ENCODE measurements around the gene PRPF19.

PRPF19 gene

DNA sequence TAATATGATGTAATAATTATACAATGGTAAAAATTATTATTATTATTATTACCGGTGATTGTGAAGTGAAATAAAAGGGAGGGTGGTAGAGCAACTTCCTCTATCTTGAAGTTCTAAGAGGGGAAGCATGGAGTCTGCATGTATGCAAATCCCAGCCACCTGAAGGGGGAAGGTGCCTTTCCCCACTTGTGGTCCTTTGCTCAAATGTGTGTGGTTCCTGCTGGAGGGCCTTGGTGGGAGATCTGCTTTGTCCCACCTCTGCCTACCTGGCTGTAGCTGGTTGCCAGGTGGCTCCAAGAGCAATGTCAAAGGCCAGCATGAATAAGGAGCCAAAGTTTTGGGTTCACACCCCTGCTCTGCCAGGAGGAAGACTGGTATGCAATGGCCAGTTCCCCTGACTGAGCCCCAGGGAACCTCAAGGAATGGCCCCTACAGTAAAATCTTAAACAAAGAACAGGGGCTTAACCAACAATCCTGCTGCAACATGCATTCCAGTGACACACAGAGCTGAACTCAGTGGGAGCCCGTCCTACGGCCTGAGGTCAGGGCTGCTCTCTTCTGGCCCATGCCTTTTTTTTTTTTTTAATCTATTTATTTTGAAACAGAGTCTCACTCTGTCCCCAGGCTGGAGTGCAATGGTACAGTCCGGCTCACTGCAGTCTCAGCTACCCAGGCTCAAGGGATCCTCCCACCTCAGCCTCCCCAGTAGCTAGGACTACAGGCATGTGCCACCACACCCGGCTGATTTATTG is 26.4 kb upstream of the PRPF19 start:
- H3K27ac Mint-ChIP-seq = no peak overlapping the region
- H3K4me1 Mint-ChIP-seq = no peaks in the 10 kb centered on the region
- no peaks in the 10 kb centered on the region for H3K9me3 Mint-ChIP-seq
- no peak overlapping the region for H3K4me3 Mint-ChIP-seq
- no peak for DNase-seq
- H3K27me3 Mint-ChIP-seq = peaks cover 9% of the 10 kb centered on the region
- no peak for ATAC-seq

DNA sequence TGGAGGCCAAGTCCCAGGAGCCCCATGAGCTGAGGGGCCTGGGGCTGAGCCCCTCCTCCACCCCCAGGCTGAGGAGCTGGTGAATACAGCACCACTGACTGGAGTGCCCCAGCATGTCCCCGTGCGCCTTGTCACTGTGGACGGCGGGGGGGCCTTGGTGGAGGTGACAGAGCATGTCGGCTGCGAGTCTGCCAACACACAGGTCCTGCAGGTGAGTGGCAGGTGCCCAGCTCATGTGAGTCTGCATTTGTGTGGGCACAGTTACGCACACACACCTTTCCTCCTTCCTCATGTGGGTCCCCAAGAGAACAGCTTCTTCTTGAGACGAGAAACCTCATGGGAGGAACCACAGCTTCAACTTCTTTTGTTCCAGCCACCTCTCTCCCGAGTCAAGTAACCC is 25.5 kb upstream of the PRPF19 start:
- Mint-ChIP-seq H3K27me3 (peaks cover 17% of the 10 kb centered on the region), H3K4me1 (no peaks in the 10 kb centered on the region), H3K4me3 (no peak overlapping the region), H3K27ac (no peak overlapping the region), H3K9me3 (no peaks in the 10 kb centered on the region)
- DNase-seq (no peak), ATAC-seq (no peak)

DNA sequence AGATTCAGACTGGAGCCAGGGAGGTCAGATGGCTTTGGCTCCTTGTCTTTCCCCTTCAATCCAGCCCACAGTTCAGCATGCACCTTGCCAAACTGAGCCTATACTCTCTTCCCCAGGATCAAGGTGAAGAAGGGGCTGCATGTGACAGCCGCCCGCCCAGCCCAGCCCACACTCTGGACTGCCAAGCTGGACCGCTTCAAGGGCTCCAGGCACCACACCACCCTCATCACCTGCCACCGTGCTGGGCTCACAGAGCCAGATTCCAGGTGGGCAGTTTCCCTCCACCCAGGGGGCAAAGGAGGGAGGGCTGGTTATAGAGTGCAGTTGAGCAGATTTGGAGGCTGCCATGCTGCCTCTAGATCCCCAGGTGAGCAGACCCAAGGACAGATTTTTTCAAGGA is 24.0 kb upstream of the PRPF19 start:
- H3K4me3 Mint-ChIP-seq = no peak overlapping the region
- H3K4me1 Mint-ChIP-seq = peaks cover 8% of the 10 kb centered on the region
- peaks cover 32% of the 10 kb centered on the region for H3K27me3 Mint-ChIP-seq
- no peak overlapping the region for H3K27ac Mint-ChIP-seq
- ATAC-seq = no peak
- DNase-seq = no peak
- no peaks in the 10 kb centered on the region for H3K9me3 Mint-ChIP-seq

DNA sequence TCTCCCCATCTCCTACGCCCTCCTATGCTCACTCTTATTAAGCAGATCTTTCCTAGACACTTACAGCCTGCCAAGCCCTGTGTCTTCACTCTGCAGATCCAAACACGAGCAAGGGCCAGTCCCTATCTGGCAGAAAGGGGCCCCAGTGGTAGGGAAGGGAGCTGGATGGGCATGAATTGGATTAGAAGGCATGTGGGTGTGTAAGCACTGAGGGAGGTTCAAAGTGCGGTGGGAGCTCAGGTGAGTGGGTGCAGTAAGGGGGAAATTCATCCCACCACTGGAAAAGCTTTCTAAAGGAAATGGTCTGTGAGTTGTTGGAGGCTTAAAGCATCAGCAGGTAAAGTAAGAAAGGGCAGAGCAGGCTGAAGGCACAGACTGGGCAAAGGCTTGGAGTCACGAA is 23.4 kb upstream of the PRPF19 start:
- peaks cover 38% of the 10 kb centered on the region for H3K27me3 Mint-ChIP-seq
- DNase-seq (no peak), ATAC-seq (no peak)
- no peak overlapping the region for H3K4me3 Mint-ChIP-seq
- H3K9me3 Mint-ChIP-seq = no peaks in the 10 kb centered on the region
- peaks cover 14% of the 10 kb centered on the region for H3K4me1 Mint-ChIP-seq
- H3K27ac Mint-ChIP-seq = no peak overlapping the region

DNA sequence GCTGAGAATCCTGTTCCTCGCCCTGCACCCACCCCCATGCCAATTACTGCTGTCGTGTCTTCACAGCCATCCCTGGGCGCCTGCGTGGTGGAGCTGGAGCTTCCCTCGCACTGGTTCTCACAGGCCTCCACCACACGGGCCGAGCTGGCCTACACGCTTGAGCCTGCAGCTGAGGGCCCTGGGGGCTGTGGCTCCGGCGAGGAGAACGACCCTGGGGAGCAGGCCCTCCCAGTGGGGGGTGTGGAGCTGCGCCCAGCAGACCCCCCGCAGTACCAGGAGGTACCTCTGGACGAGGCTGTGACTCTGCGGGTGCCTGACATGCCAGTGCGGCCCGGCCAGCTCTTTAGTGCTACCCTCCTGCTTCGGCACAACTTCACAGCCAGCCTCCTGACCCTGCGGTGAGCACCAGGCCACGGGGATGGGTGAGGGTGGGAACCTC is 22.2 kb upstream of the PRPF19 start:
- DNase-seq (no peak), ATAC-seq (no peak)
- Mint-ChIP-seq H3K4me1 (peaks cover 21% of the 10 kb centered on the region), H3K4me3 (no peak overlapping the region), H3K27me3 (peaks cover 38% of the 10 kb centered on the region), H3K27ac (no peak overlapping the region), H3K9me3 (no peaks in the 10 kb centered on the region)

DNA sequence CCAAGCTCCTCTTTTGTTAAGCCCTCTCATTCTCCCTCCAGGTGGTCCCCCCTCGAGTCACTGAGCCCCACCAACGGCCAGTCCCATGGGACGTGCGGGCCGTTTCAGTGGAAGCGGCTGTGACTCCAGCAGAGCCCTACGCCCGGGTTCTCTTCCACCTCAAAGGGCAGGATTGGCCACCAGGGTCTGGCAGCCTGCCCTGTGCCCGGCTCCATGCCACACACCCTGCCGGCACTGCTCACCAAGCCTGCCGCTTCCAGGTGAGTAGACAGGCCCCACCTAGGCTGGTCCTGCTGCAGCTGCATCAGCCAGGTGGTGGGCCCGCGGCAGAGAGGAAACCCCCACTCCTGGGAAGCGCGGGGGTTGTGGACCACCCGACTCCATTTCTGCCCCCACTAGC is 21.2 kb upstream of the PRPF19 start:
- Mint-ChIP-seq H3K4me1 (peaks cover 21% of the 10 kb centered on the region), H3K27me3 (peaks cover 38% of the 10 kb centered on the region), H3K9me3 (no peaks in the 10 kb centered on the region), H3K4me3 (no peak overlapping the region), H3K27ac (no peak overlapping the region)
- ATAC-seq (no peak), DNase-seq (no peak)

DNA sequence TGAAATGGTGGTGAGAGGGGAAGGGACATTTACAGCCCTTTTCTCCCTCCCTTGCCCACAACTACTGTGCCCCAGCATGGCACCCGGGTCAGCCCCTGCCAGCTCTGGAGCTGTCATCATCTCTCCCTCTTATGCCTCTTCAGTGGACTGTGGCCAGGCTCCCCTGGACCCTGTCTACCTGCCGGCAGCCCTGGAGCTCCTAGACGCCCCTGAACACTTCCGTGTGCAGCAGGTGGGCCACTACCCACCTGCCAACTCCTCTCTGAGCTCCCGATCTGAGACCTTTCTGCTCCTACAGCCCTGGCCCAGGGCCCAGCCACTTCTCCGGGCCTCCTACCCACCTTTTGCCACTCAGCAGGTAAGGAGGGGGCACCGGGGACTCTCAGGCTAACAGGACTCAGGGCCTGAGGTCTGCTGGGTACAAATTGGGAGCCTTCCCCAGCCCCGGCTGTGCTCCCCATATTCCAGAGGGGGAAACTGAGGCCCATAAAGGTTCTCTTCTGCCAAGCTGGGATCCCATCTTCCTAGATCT is 20.7 kb upstream of the PRPF19 start:
- DNase-seq (no peak), ATAC-seq (no peak)
- Mint-ChIP-seq H3K9me3 (no peaks in the 10 kb centered on the region), H3K4me3 (no peak overlapping the region), H3K27ac (no peak overlapping the region), H3K4me1 (peaks cover 21% of the 10 kb centered on the region), H3K27me3 (peaks cover 38% of the 10 kb centered on the region)

DNA sequence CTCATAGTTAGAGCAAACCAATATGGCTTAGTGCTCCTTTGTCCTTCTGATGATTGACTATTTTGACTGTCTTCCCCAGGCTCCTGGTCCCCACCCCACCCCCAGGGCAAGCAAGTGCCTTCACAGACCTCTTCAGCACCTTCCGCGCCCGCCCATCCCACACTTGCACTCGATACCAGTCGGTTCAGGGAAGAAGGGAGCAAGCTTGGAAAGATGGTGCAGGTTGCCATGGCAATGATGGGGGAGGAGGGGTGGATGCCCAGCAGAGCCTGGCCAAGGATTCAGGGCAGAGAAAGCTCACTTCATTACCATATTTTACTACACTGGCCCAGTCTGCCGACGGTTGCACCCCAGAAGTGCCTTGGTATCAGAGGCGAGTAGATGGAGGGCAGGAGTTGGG is 20.1 kb upstream of the PRPF19 start:
- Mint-ChIP-seq H3K9me3 (no peaks in the 10 kb centered on the region), H3K4me3 (no peak overlapping the region), H3K27ac (no peak overlapping the region), H3K4me1 (peaks cover 21% of the 10 kb centered on the region), H3K27me3 (peaks cover 38% of the 10 kb centered on the region)
- ATAC-seq (no peak), DNase-seq (no peak)

DNA sequence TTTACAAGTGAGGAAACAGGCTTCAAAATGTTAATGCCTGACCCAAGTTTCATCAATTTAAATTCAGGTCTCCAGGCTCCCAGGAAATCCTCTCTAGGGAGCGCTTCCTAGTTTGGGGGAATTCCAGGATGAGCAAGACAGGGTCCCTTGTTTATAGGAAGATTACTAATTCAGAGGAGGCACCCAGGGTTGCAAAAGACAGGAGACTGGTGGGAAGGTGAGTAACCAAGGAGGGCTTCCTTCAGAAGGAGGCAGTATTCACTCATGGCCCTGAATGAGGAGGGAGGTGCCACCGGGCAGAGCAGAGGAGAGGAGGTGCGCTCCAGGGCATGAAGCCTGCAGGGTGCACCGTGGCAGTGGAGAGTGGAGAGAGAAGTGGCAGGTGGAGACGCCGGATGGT is 19.5 kb upstream of the PRPF19 start:
- no peak overlapping the region for H3K27ac Mint-ChIP-seq
- H3K27me3 Mint-ChIP-seq = peaks cover 38% of the 10 kb centered on the region
- no peaks in the 10 kb centered on the region for H3K9me3 Mint-ChIP-seq
- ATAC-seq (no peak), DNase-seq (no peak)
- no peak overlapping the region for H3K4me3 Mint-ChIP-seq
- peaks cover 21% of the 10 kb centered on the region for H3K4me1 Mint-ChIP-seq

DNA sequence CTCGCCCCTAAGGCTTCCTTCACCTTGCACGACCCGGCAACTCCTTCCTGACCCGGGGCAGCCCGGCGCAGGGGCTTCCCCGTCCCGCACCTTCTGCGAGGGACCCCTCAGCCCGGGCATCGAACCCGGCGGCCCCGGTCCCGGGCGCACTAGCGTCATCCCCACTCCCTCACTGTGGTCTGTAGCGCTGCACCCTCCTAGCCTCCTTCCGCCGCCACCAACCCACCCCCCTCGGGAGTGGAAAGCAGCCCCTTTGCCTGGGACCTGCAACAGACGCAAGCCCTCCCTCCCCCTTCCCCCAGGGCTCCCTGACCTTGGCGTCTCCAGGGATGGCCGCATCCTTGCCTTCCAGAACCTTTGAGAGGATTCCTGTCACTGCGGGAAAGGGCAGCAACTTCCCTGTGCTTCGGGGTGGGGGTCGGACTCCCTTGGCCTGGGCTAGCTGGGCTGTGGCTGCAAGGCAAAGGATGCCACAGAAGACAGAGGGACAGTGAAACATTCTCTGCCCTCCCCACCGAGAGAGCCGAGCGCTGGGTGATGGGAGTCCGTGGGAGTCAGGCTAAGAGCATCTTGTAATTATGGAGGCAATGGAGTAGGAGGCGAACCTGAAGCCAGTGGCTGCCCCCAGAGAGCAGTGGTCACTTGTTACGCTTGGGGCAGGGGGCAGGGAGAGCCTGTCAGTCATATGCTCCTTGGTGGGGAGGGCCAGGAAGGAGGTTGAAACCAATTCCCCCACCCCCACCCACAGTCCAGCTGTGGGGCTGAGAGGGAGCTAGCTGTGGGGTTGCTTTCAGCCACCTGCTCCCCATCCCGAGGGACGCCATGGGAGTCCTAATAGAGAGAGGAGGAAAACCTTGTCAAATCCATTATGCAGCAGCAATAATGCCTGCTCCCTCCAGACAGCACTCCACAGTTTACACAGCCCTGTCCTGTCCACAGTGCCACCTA is 18.8 kb upstream of the PRPF19 start:
- Mint-ChIP-seq H3K4me1 (peaks cover 21% of the 10 kb centered on the region), H3K9me3 (no peaks in the 10 kb centered on the region), H3K4me3 (peak overlapping the region; percentile 59 to 73), H3K27me3 (peaks cover 38% of the 10 kb centered on the region), H3K27ac (no peak overlapping the region)
- DNase-seq = no peak
- peak; percentile 51 for ATAC-seq

DNA sequence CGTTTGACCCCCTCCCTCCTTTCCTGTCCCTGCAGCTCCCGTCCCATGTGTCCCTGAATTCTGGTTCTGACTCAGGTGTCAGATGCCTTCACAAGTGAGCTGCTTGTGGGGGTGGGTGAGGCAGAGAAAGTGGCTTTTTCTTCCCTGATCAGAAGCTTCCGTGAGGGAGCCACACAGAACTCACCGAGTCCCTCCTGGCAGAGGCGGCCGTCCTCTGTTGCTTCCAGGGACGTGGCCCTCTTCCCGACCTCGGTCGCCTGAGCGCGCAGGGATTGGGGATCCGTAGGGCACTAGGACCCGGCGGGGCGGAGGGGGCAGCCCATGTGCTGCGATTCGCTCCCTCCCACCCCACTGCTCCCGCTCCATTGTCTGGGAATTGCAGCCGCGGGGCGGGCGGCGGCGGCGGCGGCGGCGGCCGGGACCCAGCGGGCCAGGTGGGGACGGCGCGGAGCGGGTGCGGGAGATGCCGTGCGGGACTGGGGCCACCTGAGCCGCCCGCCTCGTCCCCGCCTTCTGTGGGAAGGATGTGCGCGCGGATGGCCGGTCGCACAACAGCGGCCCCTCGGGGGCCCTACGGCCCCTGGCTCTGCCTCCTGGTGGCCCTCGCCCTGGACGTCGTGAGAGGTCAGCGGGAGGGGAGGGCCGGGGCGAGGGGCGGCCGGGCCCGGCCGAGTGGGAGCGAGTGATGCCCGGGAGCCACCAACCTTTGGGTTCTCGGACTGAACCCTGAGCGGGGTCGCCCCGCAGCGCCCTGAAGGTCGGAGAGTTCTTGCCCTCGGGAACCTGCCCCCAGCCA is 17.9 kb upstream of the PRPF19 start, which contains the start of gene TMEM132A:
Gene TMEM132A (plus strand): TSS at position 351 of the 796 bp plus-strand sequence. CDS start 174 bp downstream, at position 525.
- H3K9me3 Mint-ChIP-seq = no peaks in the 10 kb centered on the region
- peak within 1 kb of the TSS; percentile 59 to 73 for H3K4me3 Mint-ChIP-seq
- ATAC-seq (peak; percentile 62), DNase-seq (no peak)
- H3K27ac Mint-ChIP-seq = no peak within 1 kb of the TSS
- H3K27me3 Mint-ChIP-seq = peaks cover 30% of the 10 kb centered on the region
- peaks cover 28% of the 10 kb centered on the region for H3K4me1 Mint-ChIP-seq

DNA sequence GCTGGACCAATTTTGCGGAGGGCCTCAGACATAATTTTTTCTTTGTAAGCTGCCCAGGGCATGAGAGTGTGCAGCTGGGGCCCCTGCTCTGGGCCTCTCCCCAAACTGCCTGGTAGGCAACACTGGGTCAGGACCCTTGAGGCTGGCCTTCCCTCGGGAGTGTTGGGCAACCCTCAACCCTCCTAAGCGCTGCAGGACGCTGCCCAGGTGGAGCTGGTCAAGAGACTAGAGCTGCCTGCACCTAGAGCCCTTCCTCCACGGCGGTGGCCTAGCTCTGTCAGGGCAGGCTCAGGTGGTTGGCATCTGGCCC is 17.4 kb upstream of the PRPF19 start:
- Mint-ChIP-seq H3K4me3 (peak overlapping the region; percentile 43 to 73), H3K4me1 (peaks cover 33% of the 10 kb centered on the region), H3K9me3 (no peaks in the 10 kb centered on the region), H3K27me3 (peaks cover 30% of the 10 kb centered on the region), H3K27ac (no peak overlapping the region)
- DNase-seq (no peak), ATAC-seq (peak; percentile 4)

DNA sequence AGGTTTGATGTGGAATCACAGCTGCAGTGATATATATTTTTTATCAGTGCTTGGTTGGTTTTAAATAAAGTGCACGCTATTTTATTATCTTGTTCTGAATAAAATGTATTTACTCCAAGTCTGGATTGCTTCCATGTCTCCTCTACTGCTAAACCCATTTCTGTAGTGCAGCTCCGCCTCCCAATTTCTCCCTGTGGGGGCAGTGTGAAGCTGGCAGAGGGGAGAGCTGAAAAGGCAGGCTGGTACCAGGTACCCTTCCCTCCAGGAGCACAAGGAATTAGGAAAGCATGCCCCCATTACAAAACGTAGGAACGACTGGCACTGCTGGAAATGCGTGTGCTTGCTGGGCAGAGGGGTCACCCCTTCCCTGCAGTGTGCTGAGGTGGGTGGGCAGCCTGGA is 16.9 kb upstream of the PRPF19 start:
- H3K27me3 Mint-ChIP-seq = peaks cover 30% of the 10 kb centered on the region
- ATAC-seq = no peak
- no peak overlapping the region for H3K27ac Mint-ChIP-seq
- peaks cover 38% of the 10 kb centered on the region for H3K4me1 Mint-ChIP-seq
- H3K9me3 Mint-ChIP-seq = no peaks in the 10 kb centered on the region
- DNase-seq = no peak
- H3K4me3 Mint-ChIP-seq = peak overlapping the region in 1 of 2 donors; percentile 38

DNA sequence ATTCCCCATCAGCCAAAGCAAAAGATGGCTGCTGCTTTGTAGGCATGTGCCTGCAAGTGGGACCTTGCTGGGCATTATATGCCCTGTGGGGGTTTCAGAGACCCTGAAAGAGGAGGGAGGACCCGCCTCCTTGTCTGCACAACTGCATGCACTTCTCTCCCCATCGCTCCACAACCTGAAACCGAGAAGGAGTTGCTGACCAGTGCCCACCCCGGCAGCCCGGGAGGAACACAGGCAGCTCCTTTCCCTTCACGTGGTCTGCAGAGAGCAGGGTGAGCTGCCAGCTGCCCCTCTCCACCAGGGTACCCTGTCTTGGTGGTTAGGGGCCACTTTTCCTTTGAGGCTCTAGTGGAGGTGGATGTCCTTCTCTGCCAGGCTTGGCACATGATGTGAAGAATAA is 16.5 kb upstream of the PRPF19 start:
- Mint-ChIP-seq H3K9me3 (no peaks in the 10 kb centered on the region), H3K27ac (no peak overlapping the region), H3K27me3 (peaks cover 30% of the 10 kb centered on the region), H3K4me3 (no peak overlapping the region), H3K4me1 (peaks cover 39% of the 10 kb centered on the region)
- no peak for DNase-seq
- no peak for ATAC-seq

DNA sequence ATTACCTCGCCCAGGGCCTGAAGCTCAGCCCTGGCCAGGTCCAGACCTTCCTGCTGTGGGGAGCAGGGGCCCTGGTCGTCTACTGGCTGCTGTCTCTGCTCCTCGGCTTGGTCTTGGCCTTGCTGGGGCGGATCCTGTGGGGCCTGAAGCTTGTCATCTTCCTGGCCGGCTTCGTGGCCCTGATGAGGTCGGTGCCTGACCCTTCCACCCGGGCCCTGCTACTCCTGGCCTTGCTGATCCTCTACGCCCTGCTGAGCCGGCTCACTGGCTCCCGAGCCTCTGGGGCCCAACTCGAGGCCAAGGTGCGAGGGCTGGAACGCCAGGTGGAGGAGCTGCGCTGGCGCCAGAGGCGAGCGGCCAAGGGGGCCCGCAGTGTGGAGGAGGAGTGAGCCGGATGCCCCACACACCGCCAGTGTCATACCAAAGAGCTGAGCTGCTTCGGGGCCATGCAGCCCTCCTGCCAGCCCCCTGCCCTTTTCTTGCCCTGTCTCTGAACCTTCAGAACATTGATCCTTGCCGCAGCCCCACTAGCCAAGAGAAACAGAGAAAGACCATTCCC is 15.5 kb upstream of the PRPF19 start:
- Mint-ChIP-seq H3K27ac (no peak overlapping the region), H3K9me3 (no peaks in the 10 kb centered on the region), H3K4me3 (no peak overlapping the region)

More for the DNA sequence above, 15.5 kb upstream of the PRPF19 start:
- no peak for ATAC-seq
- peaks cover 21% of the 10 kb centered on the region for H3K27me3 Mint-ChIP-seq
- peaks cover 45% of the 10 kb centered on the region for H3K4me1 Mint-ChIP-seq
- no peak for DNase-seq

All from stimulated activated naive CD8-positive, alpha-beta T cell treated with anti-CD3 and anti-CD28 coated beads, Interleukin-15, amount 100 ng/mL, for 72 hours (primary cell).